Measurements from ENCODE around the gene ZNF576.

DNA sequence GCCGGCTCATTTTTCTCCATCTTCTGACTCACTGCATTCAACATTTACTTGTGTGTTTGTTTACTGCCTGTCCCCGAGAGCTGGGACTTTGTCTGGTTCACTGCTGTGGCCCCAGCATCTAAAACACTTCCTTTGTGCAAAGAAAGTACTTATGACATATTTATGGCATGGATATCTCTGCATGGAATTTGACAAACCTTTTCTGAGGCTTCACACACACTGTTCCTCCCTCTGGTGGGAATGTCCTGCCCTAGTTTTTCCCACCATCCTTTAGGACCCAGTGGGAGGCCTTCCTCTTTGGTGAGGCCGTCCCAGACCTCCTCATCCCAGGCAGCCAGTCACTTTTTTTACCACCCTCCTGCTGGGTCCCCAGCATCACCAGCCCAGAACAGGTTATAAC, 14.1 kb downstream of the ZNF576 start:
- TF ChIP-seq, protein P1, sequence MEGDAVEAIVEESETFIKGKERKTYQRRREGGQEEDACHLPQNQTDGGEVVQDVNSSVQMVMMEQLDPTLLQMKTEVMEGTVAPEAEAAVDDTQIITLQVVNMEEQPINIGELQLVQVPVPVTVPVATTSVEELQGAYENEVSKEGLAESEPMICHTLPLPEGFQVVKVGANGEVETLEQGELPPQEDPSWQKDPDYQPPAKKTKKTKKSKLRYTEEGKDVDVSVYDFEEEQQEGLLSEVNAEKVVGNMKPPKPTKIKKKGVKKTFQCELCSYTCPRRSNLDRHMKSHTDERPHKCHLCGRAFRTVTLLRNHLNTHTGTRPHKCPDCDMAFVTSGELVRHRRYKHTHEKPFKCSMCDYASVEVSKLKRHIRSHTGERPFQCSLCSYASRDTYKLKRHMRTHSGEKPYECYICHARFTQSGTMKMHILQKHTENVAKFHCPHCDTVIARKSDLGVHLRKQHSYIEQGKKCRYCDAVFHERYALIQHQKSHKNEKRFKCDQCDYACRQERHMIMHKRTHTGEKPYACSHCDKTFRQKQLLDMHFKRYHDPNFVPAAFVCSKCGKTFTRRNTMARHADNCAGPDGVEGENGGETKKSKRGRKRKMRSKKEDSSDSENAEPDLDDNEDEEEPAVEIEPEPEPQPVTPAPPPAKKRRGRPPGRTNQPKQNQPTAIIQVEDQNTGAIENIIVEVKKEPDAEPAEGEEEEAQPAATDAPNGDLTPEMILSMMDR (IDR thresholded peaks at IDR 0.05) = no peak
- TF ChIP-seq POLR2A (IDR thresholded peaks at IDR 0.05) = no peak

Measured in lower leg skin (tissue), 3 donors.